CD4-positive, alpha-beta T cell treated with Interleukin-1 beta for 1 hour (primary cell): ENCODE data around the gene MYDGF.
A peak's percentile ranks its signal among the peaks of the same experiment; 100 is the strongest.

ENCODE experiments used
- DNase-seq, 2 donors: peaks; one replicate each; pipeline ENCODE4 v3.0.0-alpha.2; 2020 to 2022

The MYDGF gene

DNA sequence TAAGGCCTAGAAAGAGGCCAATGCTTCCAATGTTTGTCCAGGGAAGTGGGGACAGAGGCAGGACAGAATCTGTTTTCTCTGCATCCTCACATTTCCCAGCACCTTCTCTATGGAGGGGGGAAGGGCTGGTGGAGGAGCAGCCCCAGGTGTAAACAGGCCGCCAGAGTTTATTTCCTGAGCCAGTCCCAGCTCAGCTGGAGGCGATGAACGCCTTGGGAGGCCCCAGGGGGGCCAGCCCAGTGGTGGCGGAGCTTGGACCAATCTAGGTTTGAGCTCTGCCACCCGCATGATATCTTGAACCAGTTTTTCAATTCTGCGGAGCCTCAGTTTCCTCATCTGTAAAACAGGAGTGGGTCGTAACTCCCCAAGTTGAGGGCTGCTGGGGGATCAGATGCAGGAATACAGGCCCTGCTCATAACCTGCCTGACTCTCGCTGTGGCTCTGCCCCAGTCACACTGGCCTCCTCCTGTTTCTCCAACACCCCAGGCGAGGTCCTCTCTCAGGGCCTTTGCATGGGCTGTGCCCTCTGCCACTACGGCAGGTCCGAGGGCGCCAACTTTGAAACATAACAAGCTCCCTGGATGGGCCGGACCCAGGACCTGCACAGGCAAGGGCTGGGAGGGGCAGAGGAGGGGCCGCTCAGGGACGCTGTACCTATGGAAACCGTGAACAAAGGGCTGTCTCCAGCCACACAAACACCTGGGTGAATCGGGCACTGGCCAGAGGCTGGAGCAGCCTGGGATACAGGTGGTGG, 29.7 kb downstream of the MYDGF start:
- no peak for DNase-seq

DNA sequence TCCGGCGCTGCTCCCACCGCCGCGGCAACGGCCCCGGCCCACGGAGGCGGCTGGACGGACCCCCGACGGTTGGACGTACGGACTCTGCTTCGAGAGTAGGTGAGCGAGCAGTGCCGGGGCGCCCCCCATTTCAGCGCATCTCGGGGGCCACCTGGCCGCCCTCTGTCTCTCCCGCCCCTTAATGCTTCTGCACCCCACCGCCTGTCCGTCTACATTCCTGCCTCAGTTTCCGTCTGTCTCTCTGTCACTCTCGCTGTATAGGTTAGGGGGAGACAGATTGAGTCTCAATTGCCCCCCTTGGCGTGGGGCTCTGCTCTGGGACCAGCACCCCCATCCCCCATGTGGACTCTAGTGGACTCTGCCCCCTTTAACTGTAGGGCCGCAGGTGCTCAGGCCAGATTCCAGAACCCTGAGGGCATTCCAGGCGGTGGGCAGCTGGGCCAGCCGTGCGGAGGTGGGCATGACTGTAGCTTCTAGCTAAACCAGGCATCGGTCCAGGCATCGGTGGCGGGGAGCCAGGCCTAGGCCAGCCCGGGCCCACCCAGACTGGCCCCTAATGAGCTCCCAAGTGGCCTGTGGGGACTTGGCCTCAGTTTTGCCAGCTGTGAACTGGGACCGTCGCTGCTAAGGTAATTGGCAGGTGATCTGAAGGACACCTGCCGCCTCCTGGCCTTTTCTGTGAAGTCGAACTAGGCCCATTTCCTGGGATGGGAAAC, 30.5 kb downstream of the MYDGF start:
- no peak for DNase-seq

GRCh38 chr19:4638828-4639530, 31.2 kb downstream of the MYDGF start, which contains the start of gene TNFAIP8L1:
Gene TNFAIP8L1 (plus strand): TSS chr19:4639516. CDS start chr19:4651870, 12,354 bp downstream.
- DNase-seq = peak; percentile 98 to 99

GRCh38 chr19:4638317-4638716, 31.8 kb downstream of the MYDGF start:
- DNase-seq = no peak

- no peak for DNase-seq
Observed at GRCh38 chr19:4636761-4637160, 33.4 kb downstream of the MYDGF start.

- DNase-seq = peak; percentile 73 to 77
Observed at GRCh38 chr19:4636151-4636717, 33.9 kb downstream of the MYDGF start.

DNA sequence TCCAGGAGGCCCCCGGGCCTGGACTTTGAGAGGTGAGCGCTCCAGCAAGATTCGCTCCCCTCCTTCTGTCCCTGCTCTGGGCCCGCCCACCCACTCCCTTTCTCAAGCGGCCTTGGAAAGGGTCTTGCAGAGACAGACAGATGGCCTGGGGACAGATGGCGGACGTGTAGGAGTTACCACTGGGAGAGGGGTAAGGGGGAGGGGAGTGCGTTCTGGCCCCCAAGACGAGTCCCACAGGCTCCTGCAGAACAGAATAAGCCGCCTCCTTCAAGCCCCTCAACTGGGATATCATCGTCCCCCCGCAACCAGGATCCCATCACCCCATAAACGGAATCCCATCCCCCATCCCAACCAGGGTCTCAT, 34.4 kb downstream of the MYDGF start:
- no peak for DNase-seq

GRCh38 chr19:4633140-4633967, 36.8 kb downstream of the MYDGF start:
- peak; percentile 62 to 80 for DNase-seq

DNA sequence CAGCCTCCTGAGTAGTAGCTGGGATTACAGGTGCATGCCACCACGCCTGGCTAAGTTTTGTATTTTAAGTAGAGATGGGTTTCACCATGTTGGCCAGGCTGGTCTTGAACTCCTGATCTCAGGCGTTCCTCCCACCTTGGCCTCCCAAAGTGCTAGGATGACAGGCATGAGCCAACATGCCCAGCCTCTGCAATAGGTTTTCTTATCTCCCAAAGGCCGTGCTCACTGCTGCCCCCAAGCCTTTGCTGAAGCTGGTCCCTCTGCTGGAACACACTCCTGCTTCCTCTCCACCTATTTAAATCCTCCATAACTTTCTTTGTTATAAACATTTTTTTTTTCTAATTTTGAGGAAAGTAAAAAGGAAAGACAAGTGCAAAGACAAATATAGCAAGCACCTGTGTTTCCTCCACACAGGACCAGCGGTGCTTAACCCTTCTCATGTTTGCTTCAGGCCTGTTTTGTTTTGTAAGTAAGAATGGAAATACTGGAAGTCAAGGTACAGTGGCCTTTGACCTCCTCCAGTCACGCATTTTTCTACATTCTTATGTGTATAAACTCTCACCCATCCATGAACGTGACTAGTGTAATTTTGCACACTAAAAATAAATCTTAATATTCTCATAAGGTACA, 45.3 kb downstream of the MYDGF start:
- no peak for DNase-seq

GRCh38 chr19:4624301-4624700, 45.8 kb downstream of the MYDGF start:
- no peak for DNase-seq

GRCh38 chr19:4622695-4623421, 47.3 kb downstream of the MYDGF start:
- DNase-seq = no peak

DNA sequence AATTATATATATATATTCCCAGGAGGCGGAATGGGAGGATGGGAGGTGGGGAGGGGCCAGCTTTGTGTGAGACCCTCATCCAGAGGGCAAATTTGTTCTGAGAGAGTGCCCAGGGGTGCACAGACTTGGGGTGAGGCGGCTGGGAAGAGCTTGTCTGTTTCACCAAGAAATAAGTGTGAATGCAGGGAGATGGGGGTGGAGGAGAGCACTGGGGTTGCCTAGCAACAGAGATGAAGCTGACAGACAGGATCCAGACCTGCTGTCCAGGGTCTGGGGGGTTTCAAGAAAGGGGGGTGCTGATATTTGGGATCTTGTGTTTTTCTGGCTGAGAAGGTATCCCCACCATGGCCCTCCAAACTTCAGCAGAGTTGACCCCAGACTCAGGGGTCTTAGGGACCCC, 49.5 kb downstream of the MYDGF start:
- DNase-seq = no peak

DNA sequence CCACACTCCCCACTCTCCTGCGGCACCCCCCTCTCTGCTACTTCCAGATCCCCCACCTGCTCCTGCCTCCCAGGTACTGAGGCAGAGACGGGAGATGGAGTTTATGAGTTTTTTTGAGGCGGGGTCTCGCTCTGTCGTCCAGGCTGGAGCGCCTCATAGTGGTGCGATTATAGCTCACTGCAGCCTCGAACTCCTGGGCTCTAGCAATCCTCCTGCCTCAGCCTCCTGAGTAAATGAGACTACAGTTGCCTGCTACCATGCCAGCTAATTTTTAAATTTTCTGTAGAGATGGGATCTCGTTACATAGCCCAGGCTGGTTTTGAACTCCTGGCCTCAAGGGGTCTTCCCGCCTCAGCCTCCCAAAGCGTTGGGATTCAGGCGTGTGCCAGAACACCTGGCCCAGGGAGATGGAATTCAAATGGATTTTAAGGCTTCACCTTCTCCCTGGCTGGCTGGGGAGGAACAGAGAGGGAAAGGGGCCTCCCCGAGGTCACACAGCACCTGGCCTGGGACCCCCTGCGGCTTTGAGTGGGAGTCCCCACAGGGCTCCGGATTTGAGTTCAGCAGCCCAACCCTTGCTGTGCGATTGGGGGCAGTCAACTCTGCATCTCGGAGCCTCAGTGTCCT, 50.4 kb downstream of the MYDGF start:
- DNase-seq = no peak

DNA sequence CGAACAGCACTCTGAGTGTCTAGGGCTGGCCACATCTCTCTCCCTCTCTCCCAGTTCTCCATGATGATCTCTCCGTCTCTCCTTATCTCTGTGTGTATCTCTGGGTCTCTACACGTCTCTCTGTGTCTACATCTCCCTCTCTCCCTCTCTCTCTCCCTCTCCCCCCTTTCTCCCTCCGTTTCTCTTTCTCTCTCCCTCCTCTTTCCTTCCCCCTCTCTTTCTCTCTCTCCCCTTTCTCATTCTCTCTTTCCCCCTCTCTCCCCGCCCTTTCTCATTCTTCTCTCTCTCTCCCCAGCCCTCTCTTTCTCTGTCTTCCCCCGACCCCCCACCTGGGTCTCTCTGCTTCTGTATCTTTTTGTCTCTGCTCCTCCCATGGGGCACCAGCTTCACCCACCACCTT, 52.1 kb downstream of the MYDGF start:
- DNase-seq = no peak

DNA sequence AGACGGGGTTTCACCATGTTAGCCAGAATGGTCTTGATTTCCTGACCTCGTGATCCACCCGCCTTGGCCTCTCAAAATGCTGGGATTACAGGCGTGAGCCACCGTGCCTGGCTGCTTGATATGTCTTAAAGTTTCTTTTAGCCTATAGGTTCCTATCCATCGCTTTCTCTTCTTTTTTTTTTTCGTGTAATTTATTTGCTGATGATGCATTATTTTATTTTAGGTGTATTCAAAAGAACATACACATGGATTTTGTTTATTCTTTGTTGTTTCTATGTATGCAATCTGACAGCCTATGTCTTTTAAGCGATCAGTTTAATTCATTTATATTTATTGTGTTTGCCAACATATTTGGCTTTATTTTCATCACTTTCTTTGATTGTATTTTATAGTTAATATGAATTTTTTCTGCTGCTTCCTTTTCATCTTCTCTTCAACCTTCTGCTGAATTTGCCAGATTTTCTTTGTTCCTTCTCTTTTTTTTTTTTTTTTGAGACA, 56.8 kb downstream of the MYDGF start:
- no peak for DNase-seq

DNA sequence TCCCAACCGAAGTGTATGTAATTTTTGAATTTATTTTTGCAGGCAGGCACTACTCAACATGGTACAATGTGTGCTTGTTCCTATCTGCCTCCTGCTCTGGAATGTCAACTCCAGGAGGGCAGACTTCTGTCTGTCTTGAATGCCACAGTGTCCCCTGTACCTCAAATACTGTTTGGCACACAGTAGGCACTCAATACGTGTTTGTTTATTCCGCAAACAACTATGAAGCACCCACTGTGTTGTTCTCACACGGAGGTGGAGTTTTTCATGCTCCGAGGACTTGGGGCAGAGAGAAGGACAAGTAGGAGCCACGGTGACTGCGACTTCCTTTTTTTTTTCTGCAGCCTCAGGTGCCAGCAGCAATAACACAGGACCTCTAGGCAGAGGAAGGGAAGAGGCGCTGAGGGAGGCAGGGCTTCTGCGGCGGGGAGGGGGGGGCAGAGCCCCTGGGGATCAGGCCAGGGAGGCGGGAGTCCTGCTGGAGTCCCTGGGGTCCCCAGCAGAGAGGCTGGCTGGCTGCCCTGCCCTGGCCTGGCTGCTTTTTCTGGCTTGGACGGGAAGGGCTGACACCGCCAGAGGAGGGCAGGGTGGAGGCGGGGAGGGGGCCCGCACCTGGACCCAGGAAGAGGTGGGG, 60.1 kb downstream of the MYDGF start:
- DNase-seq = no peak
